HG03378 (cell line): ENCODE results near the gene RPS3.

Source experiments
- ATAC-seq: cut with Tn5 transposase; IDR thresholded peaks from one replicate; pipeline ENCODE4 v1.9.1; 2021; ENCODE audit warnings: mild to moderate bottlenecking, moderate library complexity; ENCODE audit not compliant: unreplicated experiment

RPS3 gene

DNA sequence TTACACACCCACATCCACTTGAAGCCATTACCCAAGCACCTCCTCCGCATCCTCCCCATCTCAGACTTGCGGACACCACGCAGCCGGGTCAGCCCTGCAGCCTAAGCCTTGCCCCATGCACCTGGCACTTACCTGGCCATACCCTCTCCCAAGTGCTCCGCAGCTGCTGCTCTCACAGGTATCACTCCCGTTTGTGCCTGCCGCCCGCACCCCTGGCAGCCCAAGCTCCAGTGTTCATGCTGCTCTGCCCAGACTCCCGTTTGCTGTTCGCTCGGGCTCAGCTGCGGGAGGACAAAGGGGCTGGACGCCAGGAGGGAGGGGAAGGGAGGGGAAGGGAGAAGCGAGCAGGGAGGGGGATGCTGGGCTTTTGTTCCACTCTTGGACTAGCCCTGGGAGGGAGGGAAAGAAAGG lies 33.6 kb downstream of the RPS3 start, which contains the start of gene KLHL35:
Gene KLHL35 (minus strand): TSS at position 293 of the 411 bp plus-strand sequence. CDS start 2,574 bp downstream, outside the sequence.
- no peak for ATAC-seq

DNA sequence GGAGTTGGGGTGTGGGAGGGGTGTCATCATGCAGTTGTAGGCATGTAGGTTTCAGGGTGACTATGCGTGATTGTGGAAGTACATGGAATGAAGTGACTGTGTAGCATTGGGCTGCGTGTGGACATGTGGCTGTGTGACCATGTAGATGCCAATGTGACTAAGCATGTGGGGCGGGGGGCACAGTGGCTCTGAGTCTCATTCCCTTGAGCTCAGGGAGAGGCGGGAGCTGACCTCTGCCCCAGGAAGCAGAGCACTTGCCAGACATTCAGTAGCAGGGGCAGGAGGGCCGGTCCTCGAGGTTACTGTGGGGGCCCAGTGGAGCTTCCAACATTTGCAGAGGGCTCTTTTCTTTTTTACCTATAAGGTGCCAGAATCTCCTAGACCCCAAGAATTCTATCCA lies 34.1 kb downstream of the RPS3 start:
- ATAC-seq = no peak

DNA sequence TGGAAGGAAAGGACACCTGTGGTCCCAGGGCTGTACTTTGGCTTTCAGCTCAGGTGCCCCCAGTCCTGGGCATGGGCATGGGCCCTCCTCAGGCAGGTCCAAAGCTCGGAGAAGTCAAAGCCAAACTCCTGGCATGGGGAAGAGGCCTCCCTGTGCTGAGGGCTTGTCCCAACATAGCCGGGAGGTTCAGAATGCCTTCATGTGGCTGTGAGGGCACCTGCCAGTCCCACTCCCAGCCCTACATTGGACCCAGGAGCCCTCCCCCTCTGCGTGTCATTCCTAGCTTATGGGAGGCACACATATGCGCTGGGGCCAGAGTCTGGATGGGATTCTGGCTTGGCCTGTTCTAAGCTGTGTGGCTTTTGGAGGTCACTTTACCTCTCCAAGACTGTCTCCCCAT lies 34.7 kb downstream of the RPS3 start:
- no peak for ATAC-seq

DNA sequence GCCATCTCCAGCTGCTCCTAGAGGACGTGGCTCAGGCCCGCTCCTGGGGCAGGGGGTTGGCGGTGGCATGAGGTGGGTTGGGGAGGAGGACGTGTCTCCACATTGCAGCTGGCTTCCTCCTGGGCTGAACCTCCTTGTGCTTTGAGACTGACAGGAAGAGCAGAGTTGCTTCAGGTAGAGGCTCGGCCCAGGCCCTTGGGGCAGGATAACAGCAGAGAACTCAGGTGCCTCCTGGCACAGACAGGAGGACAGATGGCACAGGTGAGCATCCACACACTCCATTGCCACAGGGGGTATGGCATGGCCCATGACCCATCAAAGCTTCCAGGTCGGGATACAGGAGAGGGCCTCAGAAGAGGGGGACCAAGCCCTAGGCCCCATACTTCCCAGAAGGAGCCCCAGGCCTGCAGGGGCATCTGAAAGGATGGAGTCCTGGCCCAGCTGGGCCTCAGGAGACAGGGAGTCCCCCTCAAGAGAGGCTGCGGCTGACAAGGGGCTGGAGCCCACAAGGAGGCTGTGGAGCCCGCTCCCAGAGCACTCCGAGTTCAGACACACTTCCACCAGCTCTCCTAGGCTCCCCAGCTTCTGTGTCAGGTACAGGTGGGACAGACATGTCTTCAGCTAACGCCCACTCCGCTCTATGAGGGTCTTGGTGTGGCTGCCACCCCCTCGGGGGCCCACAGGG lies 35.7 kb downstream of the RPS3 start:
- no peak for ATAC-seq

DNA sequence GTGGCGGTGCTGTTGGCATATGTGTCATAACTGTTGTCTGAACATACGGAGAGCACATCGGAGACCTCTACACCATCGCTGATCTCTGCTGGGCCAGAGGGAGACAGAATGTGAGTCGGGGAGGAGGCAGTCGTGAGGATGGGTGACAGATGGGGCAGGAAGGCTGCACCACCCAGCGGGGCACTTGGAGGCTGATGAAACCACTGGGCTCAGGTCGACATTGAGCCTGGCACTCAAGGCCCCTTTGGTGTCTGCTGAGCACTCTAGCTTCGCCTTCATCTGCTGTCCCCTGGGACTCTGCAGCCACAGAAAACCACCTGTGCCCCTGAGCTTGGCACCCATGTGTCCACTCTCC lies 36.2 kb downstream of the RPS3 start:
- ATAC-seq = no peak

DNA sequence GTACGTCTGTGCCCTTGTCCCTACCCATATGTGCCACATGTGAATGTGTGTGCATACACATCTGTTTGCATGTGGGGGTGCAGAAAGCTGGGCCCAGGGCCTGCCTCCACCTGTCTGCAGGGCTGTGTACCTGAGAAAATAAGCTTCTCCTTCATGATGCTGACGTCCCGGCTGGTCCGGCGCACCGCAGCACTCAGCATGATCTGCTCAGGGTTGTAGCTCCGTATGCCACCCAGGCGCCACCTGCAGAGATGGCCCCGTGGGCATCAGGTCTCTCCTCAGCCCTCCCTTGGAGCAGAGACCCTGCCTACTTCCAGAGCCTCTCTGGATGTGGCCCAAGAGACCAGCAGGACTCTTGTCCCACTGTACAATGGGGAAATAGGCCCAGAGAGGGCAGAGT lies 37.5 kb downstream of the RPS3 start:
- no peak for ATAC-seq

DNA sequence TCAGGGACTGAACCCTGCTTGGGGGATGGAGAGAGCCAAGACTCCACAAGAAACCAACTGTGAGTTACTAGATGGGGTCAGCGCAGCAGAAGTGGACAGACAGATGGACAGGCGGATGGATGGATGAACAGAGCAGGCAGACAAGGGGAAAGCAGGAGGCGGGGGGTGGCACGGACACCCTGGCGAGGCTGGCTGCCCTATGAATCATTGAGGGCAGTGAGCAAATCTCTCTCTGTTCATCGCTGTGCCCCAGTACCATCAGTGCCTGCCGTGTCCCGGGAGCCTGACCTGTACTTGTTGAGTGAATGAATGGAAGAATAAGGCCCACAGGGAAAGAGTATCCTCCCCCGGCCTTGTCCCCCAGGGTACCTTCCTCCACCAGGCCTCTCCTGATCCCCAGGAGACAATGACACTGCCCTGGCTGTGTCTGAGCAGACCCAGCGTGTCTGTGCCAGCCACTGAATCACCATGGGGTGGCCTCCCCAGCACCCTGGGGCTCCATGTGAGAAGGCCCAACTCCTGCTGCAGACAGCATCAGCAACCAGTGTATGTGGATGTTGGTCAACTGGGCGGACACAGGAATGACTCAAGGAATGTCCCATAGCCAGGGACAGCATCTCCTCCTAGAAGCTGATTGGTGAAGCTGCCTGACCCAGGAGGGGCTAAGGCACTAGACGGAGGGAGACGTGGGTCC lies 38.8 kb downstream of the RPS3 start:
- no peak for ATAC-seq

DNA sequence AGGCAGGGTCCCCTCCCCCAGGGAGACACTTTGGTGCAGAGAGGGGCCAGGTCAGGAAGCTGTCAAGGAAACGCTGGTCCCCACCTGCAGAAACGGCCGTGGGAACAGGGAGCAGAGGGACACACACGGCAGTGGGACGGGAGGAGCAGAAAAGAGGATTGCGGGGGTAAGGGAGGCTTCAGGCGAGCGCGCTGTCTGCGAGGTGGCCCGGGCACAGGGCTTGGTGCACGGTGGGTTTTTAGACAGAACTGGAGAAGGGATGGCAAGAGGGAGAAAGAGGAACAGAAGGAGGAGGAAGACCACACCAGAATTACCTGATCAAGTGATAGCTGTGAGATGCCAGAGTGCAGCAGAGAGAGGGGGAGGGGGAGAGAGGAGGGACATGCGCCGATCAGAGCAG lies 39.7 kb downstream of the RPS3 start:
- no peak for ATAC-seq

DNA sequence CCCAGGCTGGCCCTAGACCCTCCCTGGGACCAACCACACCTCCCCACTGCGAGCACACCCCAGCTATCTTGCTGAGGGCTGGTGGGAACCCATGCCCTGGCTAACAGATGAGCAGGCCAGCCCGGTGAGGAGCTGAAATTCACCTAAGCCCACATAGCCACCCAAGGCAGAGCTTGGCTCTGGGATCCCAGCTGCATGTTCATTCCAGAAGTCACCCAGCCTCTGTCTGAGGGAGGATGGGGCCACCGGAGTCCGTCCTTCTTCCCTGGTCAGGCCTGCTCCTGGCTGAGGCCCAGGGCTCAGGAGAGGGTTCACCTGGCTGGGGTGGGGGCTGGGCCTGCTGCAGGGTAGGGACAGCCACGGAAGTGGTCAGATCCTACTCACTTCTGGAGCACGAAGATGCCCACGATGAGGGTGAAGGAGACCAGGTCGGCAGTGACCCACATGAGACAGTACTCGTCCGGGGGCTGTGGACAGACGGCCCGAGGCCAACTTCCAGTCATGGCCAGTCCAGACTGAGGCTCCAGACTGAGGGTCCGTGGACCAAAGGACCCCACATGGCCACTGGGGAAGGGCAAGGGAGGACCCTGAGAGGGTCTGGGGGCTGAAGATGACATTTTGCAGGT lies 40.3 kb downstream of the RPS3 start:
- ATAC-seq = no peak

DNA sequence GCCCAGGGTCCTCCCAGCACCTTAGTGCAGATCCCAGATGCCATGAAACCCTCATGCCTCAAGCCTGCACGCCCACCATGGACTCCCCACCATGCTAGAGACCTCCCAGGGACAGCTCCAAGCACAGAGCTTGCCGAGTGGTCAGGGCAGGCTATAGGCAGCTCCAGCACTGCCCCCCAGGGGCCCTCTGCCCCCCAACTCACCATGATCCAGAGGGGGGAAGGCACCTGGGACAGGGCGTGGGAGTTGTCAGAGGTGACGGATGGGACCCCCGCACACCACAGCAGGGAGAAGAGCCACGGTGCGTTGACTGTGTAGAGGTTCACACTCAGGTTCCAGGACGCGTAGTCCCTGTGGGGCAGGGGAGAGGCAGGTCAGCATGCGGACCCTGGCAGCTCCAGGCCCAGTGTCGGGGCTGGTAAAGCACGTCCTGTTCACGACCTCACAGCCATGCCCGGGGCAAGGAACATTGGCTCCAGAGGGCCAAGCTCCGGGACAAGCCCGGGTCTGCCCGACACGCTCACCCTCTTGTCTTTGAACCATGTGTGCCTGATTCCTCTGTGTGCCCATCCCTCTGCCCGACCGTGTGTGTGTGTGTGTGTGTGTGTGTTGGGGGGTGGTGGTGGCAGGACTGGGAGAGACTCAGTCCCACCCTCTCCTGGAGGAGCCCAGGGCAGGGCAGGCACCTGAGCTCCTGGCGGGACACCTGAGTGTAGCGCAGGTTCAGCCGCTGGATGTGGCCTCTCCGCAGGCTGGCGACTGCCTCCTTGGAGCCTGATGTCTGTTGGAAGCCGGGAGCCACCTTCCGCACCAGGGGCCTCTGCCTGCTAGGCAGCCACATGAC lies 41.9 kb downstream of the RPS3 start:
- no peak for ATAC-seq

DNA sequence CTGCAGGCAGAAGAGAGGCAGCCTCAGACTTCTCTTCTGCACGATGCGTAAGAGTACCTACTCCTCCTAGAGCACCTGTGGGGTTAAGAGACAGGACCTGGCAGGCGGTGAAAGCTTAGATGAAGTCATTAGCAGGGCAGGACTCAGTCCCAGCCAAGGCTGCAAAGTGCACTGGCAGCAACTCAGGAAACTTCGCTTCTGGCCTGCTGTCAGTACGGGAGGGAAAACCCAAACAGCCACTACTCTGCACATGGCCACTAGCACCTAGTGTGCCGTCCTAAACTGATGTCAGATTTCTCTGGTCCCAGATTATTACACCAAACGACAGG lies 42.5 kb downstream of the RPS3 start:
- ATAC-seq = no peak

DNA sequence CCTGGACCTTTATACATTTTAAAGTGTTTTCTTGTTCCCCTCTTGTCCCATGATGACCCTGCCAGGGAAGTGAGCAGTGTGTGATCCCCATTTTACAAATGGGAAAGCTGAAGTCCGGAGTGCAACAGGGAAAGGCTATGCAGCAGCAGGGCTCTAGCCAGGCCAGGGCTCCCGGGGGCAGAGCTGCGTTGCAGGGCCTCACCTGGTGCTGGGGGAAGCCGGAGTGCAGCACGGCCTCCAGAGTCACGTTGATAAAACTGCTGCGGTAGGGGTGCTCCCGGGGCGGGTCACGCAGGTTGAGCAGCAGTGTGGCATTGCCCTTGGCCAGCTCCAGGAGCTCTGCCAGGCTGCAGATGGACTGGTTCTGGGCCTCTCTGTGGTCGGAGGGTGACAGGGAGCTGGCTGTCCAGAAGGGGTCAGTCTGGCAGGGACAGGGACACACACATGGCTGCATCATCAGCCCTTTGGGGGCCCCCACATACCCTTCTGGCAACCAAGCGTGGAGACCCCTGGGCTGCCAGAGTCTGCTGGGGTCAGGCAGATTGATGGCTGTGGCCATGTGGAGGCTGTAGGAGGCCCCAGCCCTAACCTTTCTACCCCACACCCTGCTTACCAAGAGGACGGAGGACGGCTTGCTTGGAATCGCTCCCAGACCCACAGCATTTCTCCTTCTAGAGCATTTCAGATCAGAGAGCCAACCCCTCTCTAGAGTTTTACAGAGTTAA lies 43.0 kb downstream of the RPS3 start:
- no peak for ATAC-seq

DNA sequence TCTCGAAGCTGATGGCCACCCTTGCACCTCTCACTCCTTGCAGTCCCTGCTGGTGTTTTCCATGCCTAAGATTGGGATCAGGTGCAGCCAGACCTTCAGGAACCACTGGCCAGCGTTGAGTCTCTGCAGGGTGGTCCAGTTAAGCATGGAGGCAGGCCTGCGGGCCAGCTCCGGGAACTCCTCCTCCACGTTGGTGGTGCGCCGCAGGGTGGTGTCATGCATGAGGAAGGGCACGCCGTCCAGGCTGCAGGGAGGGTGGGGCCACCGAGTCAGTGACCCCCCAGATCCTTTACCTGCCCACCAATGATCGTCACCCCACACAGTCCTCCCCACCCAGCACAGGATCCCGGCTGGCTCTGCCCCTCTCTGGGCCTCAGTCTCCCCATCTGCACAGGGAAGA lies 43.7 kb downstream of the RPS3 start:
- ATAC-seq = no peak

DNA sequence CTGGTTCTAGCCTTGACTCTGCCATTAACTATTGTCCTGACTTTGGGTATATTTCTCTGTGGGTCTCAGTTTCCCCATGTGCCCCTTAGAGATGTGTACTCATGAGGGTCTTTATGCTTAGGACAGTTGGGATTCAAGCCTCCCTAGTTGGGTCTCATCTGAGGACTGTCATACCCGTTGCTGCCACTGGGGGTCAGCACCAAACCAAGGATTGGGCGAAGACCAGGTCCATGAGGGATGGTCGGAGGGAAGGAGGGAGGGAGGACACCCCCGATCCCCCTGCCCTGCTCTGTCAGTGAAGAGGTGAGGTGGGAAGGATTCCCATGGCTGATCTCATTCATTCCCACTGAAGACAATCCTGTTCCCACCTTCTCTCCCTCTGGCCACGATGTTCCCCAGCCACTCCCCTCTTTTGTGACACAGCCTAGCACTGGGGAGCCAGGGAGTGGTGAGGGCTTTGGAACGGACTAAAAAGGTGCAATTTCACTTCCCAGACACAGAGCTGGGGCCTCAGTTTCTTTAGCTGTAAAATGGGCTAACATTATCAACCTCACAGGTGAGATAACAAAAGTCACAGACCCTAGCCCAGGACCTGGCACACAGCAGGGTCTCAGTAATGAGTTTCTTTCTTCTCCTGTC lies 46.1 kb downstream of the RPS3 start:
- ATAC-seq = no peak

DNA sequence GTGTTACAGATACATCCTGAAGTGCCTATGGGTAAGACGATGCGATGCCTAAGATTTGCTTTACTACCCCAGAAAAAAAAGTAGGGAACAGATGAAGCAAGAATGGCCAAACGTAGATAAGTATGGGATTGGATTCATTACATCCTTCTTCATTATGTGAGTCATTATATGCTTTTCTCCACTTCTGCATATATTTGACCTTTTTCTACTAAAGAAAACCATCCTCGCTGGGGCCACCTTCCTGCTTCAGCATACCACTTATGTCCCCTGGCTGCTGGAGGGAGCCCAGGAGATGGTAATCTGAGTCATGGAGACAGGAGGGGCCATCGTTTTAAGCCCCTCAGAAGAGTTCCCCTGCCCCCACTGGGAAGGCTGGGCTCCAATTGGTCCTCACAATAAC lies 48.1 kb downstream of the RPS3 start:
- no peak for ATAC-seq

DNA sequence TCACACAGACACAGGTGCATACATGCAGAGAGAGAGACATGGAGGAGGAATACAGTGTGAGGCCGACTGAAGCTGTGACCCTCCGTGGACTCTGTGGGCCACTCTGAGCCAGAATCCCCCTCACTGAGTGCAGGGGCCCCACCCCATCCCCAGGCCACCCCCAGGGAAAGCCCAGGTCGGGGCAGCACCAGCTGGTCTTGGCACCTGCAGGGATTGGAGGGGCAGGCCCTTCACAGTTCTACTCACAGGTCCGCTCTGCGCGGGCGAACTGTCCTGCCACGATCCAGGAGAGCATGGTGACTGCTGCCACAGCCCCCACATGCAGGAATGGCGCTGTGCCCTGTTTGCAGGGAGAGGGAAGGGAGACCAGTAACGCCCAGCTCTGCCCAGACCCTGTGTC lies 50.0 kb downstream of the RPS3 start:
- ATAC-seq = no peak

DNA sequence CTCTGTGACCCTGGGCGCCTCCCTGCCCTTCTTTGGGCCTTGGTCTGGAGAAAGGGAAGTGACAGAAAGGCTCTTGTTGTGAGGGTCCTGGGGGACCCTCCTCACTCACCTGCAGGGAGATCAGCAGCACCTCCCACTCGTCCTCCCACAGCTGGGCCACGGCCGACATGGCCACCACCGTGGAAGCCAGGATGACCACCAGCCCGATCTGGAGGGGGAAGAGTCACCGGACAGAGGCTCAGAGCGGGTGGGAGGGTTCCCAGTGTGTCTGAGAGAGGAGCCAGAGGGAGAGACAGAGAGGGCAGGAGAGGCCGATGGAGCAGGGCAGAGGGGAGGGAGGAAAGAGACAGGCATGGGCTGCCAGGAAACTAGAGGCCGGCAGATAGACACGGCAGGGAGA lies 50.5 kb downstream of the RPS3 start:
- no peak for ATAC-seq

DNA sequence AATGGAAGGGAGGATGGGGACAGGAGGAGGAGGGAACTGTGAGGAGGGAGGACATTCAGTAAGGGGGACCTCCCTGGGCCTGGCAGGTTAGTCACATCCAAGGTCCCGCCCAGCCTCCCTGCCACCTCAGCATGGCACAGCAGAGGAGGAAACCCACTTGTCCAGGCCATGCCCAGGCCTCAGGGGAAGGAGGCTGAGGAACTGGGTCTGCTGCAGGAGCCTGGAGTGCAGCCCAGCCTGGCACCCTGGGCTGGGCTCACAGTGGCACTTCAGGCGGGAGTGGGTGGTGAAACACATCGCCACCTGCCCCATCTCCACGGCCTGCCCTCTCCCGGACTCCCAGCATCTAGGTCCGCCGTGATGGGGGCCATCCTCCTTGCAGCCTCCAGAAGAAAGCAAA lies 50.9 kb downstream of the RPS3 start:
- ATAC-seq = no peak

DNA sequence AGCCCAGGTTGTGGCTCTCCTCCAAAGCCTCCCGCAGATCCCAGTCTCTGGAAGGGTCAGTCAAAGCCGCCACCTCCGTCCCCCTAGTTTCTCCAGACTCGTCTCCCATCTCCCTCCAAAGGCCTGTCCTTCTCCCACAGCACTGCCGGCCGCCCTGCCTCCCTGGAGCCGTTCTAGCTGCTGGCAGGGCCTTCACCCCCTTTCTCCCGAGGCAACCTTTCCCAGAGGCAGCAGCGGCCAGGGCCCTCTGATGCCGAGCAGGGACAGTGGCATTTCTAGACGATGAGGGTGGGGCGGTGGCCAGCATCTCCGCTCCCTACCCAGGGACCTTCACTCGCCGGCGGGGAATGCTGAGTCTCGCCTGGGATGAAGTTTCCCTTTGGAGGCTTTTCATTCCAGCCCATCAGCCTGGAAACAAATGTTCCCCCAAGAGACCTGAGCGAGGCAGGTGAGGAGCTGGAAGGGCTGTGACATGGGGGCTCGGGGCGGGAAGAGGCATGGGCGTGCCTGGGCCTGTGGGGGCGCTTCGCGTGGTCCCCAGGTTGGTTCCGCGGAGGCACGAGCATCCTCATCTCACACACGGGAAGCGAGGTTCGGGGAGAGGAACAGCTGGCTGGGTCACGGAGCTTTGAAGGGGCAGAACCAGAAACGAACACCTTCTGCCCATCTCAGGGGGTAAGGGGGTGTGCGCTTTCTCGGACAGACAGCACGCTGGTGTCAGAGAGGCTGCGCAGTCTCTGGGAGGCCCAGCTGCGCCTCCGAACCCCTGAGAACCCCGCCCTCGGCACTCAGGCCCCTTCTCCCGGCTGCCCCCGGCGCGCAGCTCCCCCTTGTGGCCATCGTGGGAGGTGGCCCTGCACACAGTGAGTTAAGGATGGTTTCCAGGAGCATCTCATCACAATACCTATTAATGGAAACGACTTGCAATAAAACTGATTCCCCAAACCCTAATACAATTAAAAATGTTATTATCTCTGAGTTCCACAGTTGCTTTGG lies 51.8 kb downstream of the RPS3 start:
- ATAC-seq = no peak
